Renal pelvis (tissue), 12 donors: ENCODE results near the gene ZNF143. TPM values are rescaled to one million over a fixed set of nuclear protein-coding genes. Genes with fewer than 3 reads are reported as not detected.
"Not testable (repeated sequence)": the region's sequence is repeated elsewhere in the genome, so short reads cannot be mapped to it uniquely, and the experiment has no call there.

ENCODE experiments used
- DNase-seq: peaks from one replicate; pipeline ENCODE4 v3.0.0-alpha.2; 2013
- long read RNA-seq, 16 experiments: transcript quantifications; one replicate each; lab custom pipeline, GENCODE V29; 2026
- polyA plus RNA-seq, 3 donors: library from polyadenylated mRNA; unstranded; fragments of 120-200 nt; gene quantifications; one replicate each; pipeline ENCODE4 v1.2.1, GENCODE V29; 2013; ENCODE audit not compliant: insufficient read length in 3 of 3

The ZNF143 gene
- 10 to 100 TPM; 26.2 to 29.9 (median 27.3) TPM for polyA plus RNA-seq
- long read RNA-seq, donor 1, partial matches to known transcripts = 0 of 3 reads
- long read RNA-seq, donor 1, other reads (novel, unspliced or antisense) = 0 of 3 reads
- long read RNA-seq, donor 2, partial matches to known transcripts = 0 of 5 reads
- long read RNA-seq, donor 2, other reads (novel, unspliced or antisense) = 0 of 5 reads
- long read RNA-seq, donor 3, partial matches to known transcripts = 0 of 4 reads
- long read RNA-seq, donor 3, other reads (novel, unspliced or antisense) = 0 of 4 reads
- long read RNA-seq, donor 4, partial matches to known transcripts = 0 of 2 reads
- long read RNA-seq, donor 4, other reads (novel, unspliced or antisense) = 0 of 2 reads
- long read RNA-seq, donor 5, partial matches to known transcripts = 0 of 1 reads
- long read RNA-seq, donor 5, other reads (novel, unspliced or antisense) = 0 of 1 reads
- long read RNA-seq, donor 6, partial matches to known transcripts = 0 of 2 reads
- long read RNA-seq, donor 6, other reads (novel, unspliced or antisense) = 0 of 2 reads
- long read RNA-seq, donor 7, partial matches to known transcripts = 0 of 2 reads
- long read RNA-seq, donor 7, other reads (novel, unspliced or antisense) = 0 of 2 reads
- long read RNA-seq, donor 8, partial matches to known transcripts = 0 of 3 reads
- long read RNA-seq, donor 8, other reads (novel, unspliced or antisense) = 0 of 3 reads
- long read RNA-seq, donor 9, partial matches to known transcripts = 0 of 10 reads
- long read RNA-seq, donor 9, other reads (novel, unspliced or antisense) = 0 of 10 reads
- long read RNA-seq, donor 10 = 0 reads
- long read RNA-seq, donor 11, partial matches to known transcripts = 0 of 2 reads
- long read RNA-seq, donor 11, other reads (novel, unspliced or antisense) = 0 of 2 reads
- long read RNA-seq, donor 12, partial matches to known transcripts = 0 of 6 reads
- long read RNA-seq, donor 12, other reads (novel, unspliced or antisense) = 0 of 6 reads
- long read RNA-seq, donor 13, partial matches to known transcripts = 0 of 5 reads
- long read RNA-seq, donor 13, other reads (novel, unspliced or antisense) = 0 of 5 reads
- long read RNA-seq, donor 14 = 0 reads
- long read RNA-seq, donor 15, partial matches to known transcripts = 0 of 4 reads
- long read RNA-seq, donor 15, other reads (novel, unspliced or antisense) = 0 of 4 reads
- long read RNA-seq, donor 16, partial matches to known transcripts = 0 of 7 reads
- long read RNA-seq, donor 16, other reads (novel, unspliced or antisense) = 0 of 7 reads

- DNase-seq = peak; percentile 100
Measured at GRCh38 chr11:9460322-9461062, at the start of gene ZNF143. TSS of gene ZNF143 (plus strand) at chr11:9461012. CDS start at chr11:9471309, 10,297 bp downstream.

- no peak for DNase-seq
Measured at GRCh38 chr11:9428706-9429105, 32.1 kb upstream of the ZNF143 start.

GRCh38 chr11:9438611-9439010, 22.2 kb upstream of the ZNF143 start:
- no peak for DNase-seq

GRCh38 chr11:9446230-9446629, 14.6 kb upstream of the ZNF143 start:
- DNase-seq = no peak

- DNase-seq = no peak
Measured at GRCh38 chr11:9448576-9449352, 12.0 kb upstream of the ZNF143 start.

DNA sequence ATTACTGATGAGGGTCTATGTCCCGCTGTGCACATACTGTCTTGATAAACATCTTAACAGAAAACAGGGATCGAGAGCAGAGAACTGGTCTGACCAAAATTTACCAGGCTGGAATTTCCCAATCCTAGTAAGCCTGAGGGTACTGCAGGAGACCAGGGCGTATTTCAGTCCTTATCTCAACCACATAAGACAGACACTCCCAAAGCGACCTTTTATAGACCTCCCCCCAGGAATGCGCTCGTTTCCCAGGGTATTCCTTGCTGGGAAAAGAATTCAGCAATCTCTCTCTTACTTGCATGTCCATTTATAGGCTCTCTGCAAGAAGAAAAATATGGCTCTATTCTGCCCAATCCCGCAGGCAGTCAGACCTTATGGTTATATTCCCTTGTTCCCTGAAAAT, 8.8 kb upstream of the ZNF143 start:
- not testable (repeated sequence) for DNase-seq

- DNase-seq = no peak
Measured at GRCh38 chr11:9455722-9456121, 5.1 kb upstream of the ZNF143 start.

DNA sequence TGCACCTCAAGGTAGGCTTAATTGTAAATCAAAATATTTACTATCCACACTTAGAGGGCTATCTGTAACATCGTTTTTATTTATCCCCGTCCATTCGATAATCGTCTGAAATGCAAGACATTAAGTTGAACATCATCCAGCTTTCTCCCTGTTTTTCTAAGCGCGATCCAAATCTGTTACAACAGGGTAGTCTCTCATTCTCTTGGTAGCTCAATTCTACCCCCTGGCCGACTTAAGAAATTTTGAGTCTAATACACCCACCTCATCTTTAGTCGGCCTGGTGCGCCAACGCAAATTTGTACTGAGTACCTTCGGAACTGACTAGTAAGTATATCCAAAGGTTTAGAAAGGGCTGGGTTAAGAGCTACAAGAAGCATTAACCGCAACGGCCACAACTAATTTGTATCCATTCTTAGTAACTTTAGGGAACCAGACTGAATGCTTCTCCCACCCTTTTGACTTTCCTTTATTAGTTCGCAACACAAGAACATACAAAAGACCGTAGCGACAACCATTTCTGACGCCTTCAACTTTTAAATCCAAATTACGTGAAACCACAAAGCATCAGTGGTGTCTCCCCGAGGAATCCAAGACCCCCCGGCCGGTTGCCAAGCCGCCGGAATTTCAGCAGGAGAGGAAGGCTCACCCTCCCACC, 1.0 kb upstream of the ZNF143 start:
- DNase-seq = peak; percentile 51

DNA sequence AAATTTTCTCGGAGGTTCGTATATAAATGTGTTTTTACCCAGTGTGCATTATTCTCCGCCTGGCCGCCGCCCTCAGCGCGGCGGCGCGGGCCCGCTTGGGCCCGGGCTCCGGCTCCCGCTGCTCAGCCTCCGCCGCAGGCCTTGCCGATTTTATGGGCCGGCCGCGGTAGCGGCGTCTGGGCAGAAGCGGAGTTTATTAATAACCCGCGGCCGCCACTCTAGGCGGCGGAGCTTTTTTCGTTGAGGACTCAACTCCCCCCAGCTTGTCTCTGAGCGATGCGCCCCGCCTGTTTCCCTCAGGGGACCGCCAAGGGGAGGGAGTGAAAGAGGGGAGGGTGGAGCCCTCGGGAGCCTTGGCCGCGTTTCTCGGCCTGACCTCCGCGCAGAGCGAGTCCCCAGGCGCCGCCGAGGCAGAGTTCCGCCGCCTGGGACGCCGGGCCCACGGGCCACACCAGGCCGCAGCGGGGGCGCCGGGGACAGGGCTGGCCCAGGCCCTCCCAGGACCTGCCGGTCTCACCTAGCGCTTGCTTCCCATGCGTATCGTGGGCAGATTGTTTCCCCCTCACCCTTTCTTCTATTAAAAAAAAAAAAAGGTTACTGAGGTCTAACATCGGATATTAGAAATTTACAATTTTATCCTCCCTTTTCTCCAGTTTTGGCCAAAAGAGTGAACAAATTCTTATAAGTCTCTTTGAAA, 399 bp downstream of the ZNF143 start:
- peak; percentile 88 for DNase-seq

DNA sequence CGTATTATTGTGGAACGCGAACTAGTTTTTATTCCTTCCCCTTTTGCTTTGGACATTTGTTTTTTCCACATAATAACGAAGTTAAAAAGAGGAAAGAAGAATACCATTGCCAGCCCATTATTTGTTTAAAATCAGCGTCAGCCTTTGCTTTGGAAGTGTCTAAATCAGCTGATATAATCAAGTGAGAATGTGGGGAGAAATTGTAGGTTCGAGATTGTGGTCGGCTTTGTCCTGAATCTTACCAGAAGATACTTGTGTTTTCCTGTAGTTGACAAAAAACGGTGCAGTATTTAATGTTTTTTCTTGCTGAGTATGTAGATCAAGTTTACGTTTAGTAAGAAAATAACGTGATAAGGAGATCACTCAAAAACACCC, 935 bp downstream of the ZNF143 start:
- DNase-seq = peak; percentile 17

- DNase-seq = peak; percentile 8
Measured at GRCh38 chr11:9462172-9462799, 1.5 kb downstream of the ZNF143 start.

GRCh38 chr11:9462806-9463537, 2.2 kb downstream of the ZNF143 start:
- DNase-seq = no peak

DNA sequence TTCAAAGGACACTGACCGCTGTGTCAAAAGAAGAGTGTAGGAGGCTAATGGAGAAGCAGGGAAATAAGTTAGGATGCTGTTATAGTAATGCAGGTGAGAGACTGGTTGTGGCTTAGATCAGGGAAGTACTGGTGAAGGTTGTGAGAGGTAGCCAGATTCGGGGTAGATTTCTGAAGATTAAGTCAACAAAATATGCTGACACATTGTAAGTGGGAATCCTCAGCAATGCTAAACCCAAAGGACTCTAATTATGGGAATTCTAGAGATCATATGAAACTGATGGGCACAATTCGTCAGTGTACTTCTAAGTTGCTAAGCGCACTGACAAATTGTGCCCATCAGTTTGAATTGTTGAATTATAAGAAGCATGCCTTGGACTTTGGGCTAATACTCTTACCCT, 10.0 kb downstream of the ZNF143 start:
- no peak for DNase-seq

DNA sequence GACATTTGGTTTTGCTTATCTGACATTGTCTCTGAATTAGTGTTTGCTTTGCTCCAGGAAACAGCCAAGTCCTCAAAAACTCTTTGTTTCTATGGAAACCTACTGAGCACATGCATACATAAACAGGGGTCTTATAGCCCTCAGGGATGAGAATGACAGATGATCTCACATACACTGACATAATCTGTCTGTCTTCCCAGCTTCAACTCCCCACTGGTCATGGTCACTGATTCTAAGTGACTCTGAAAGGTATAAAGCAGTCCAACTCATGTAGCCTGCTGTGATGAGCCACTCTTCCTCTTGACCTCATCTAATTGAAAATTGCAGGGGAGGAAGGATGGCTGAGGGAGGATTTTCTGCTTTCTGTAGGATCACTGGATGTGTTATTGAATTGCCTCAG, 12.6 kb downstream of the ZNF143 start:
- DNase-seq = peak; percentile 59

DNA sequence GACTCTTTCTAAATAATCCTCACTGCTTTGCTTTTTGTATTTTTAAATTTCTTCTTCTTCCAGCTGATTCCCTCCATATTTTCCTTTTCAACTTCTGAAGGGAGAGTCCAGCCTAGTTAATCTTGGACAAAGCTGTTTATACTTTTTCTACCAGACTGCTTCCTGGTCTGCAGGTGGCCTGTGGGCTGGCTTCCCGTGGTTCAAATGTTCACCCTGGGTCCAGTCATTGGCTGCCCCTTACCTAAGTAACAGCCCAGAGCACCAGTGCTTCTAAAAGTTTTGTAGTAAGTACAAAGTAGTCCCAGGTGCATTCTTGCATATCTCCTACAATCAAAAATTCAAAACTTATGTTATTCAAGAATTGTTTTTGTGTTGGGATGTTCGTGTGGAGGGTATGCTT, 19.1 kb downstream of the ZNF143 start:
- DNase-seq = no peak

GRCh38 chr11:9489080-9489765, 28.4 kb downstream of the ZNF143 start:
- no peak for DNase-seq

DNA sequence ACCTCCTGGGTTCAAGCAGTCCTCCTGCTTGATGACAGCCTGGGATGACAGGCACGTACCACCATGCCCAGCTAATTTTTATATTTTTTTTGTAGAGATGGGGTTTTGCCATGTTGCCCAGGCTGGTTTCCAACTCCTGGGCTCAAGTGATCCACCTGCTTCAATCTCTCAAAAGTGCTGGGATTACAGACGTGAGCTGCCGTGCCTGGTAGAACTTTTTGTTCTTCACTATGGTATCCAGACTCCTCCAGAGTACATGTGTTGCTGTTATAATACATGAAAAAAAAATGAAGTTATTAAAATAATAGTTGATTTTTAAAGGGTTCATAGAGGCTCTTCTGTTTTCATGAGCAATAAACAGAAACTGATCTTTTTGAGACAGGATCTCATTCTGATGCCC, 29.6 kb downstream of the ZNF143 start:
- no peak for DNase-seq
